Neural cell (in vitro differentiated cells): ENCODE results near the gene GRAP2.

ENCODE experiments used
- EP300 ChIP-seq: fragments of 450-650 bp; conservative IDR thresholded peaks from 2 replicates; pipeline ENCODE4 v1.6.1; 2014; ENCODE audit warnings: antibody characterized with exemption, mild to moderate bottlenecking, moderate library complexity; ENCODE audit not compliant: poor library complexity, severe bottlenecking
- MXI1 ChIP-seq: fragments of 450-650 bp; conservative IDR thresholded peaks from 2 replicates; pipeline ENCODE4 v1.6.1; 2014; ENCODE audit warnings: antibody characterized with exemption, mild to moderate bottlenecking; ENCODE audit not compliant: poor library complexity, severe bottlenecking
- RAD21 ChIP-seq: fragments of 450-650 bp; conservative IDR thresholded peaks from 2 replicates; pipeline ENCODE4 v1.6.1; 2014; ENCODE audit warnings: antibody characterized with exemption, mild to moderate bottlenecking, moderate library complexity
- REST ChIP-seq: IDR thresholded peaks from 2 replicates; pipeline ENCODE4 v1.6.1; 2012; ENCODE audit warnings: borderline replicate concordance
- TAF1 ChIP-seq: IDR thresholded peaks from 2 replicates; pipeline ENCODE4 v1.6.1; 2012; ENCODE audit warnings: low read depth
- TF ChIP-seq, protein P1 (sequence below): fragments of 450-650 bp; IDR thresholded peaks from 2 replicates; pipeline ENCODE4 v1.5.1; 2014; ENCODE audit warnings: antibody characterized with exemption, mild to moderate bottlenecking, moderate library complexity; ENCODE audit not compliant: poor library complexity, severe bottlenecking

GRCh38 chr22:39999144-39999757 lies 98.4 kb downstream of the GRAP2 start:
- no peak for TF ChIP-seq RAD21
- TF ChIP-seq EP300 = no peak
- TF ChIP-seq, protein P1, sequence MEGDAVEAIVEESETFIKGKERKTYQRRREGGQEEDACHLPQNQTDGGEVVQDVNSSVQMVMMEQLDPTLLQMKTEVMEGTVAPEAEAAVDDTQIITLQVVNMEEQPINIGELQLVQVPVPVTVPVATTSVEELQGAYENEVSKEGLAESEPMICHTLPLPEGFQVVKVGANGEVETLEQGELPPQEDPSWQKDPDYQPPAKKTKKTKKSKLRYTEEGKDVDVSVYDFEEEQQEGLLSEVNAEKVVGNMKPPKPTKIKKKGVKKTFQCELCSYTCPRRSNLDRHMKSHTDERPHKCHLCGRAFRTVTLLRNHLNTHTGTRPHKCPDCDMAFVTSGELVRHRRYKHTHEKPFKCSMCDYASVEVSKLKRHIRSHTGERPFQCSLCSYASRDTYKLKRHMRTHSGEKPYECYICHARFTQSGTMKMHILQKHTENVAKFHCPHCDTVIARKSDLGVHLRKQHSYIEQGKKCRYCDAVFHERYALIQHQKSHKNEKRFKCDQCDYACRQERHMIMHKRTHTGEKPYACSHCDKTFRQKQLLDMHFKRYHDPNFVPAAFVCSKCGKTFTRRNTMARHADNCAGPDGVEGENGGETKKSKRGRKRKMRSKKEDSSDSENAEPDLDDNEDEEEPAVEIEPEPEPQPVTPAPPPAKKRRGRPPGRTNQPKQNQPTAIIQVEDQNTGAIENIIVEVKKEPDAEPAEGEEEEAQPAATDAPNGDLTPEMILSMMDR = no peak
- no peak for TF ChIP-seq MXI1
- TF ChIP-seq TAF1 = no peak
- TF ChIP-seq REST = no peak
